T-helper 1 cell treated with Interleukin-12 subunit alpha and Interleukin-12 subunit beta and Interleukin-4 antibody, amounts not matched to agents 30 μg/mL and 1 μg/mL, for 36 hours (primary cell): Measurements from ENCODE around the gene GJC2.
A peak's percentile ranks its signal among the peaks of the same experiment; 100 is the strongest.

Experiments
- H3K27ac Mint-ChIP-seq: one replicate; pipeline ENCODE4 v1.8.0; 2021; ENCODE audit warnings: mild to moderate bottlenecking, mixed read lengths
- H3K27me3 Mint-ChIP-seq: one replicate; pipeline ENCODE4 v1.8.0; 2021; ENCODE audit warnings: low read depth, mixed read lengths
- H3K36me3 Mint-ChIP-seq: one replicate; pipeline ENCODE4 v1.8.0; 2021; ENCODE audit warnings: low read depth, mixed read lengths
- H3K4me1 Mint-ChIP-seq: one replicate; pipeline ENCODE4 v1.8.0; 2021; ENCODE audit warnings: low read depth, mixed read lengths
- H3K4me3 Mint-ChIP-seq: one replicate; pipeline ENCODE4 v1.8.0; 2021; ENCODE audit warnings: mild to moderate bottlenecking, moderate library complexity, mixed read lengths
- H3K9me3 Mint-ChIP-seq: one replicate; pipeline ENCODE4 v1.8.0; 2021; ENCODE audit warnings: mixed read lengths

GJC2 gene

GRCh38 chr1:228134591-228134990 lies 15.1 kb upstream of the GJC2 start:
- H3K4me3 Mint-ChIP-seq = no peak overlapping the region
- H3K9me3 Mint-ChIP-seq = no peaks in the 10 kb centered on the region
- peaks cover 12% of the 10 kb centered on the region for H3K4me1 Mint-ChIP-seq
- H3K27ac Mint-ChIP-seq = no peak overlapping the region
- peaks cover 42% of the 10 kb centered on the region for H3K27me3 Mint-ChIP-seq
- H3K36me3 Mint-ChIP-seq = no peaks in the 10 kb centered on the region

- peaks cover 11% of the 10 kb centered on the region for H3K4me1 Mint-ChIP-seq
- H3K9me3 Mint-ChIP-seq = no peaks in the 10 kb centered on the region
- peaks cover 2% of the 10 kb centered on the region for H3K36me3 Mint-ChIP-seq
- H3K27ac Mint-ChIP-seq = no peak overlapping the region
- H3K27me3 Mint-ChIP-seq = peaks cover 32% of the 10 kb centered on the region
- H3K4me3 Mint-ChIP-seq = no peak overlapping the region
These were observed 12.8 kb upstream of the GJC2 start for GRCh38 chr1:228136901-228137300.

- Mint-ChIP-seq H3K27me3 (peaks cover 27% of the 10 kb centered on the region), H3K36me3 (peaks cover 2% of the 10 kb centered on the region), H3K27ac (peak overlapping the region; percentile 99), H3K9me3 (no peaks in the 10 kb centered on the region), H3K4me1 (peaks cover 26% of the 10 kb centered on the region), H3K4me3 (peak overlapping the region; percentile 99)
These were observed 10.3 kb upstream of the GJC2 start for GRCh38 chr1:228139406-228139930.

- Mint-ChIP-seq H3K36me3 (peaks cover 2% of the 10 kb centered on the region), H3K9me3 (no peaks in the 10 kb centered on the region), H3K4me3 (peak within 1 kb of the TSS; percentile 99), H3K27me3 (peaks cover 20% of the 10 kb centered on the region), H3K27ac (peak within 1 kb of the TSS; percentile 99), H3K4me1 (peaks cover 26% of the 10 kb centered on the region)
These were observed 9.6 kb upstream of the GJC2 start, which contains the start of gene GUK1 for GRCh38 chr1:228139931-228140723. GUK1 (plus strand) TSS chr1:228140279; CDS start chr1:228140303, 24 bp downstream.

- Mint-ChIP-seq H3K4me3 (peak overlapping the region; percentile 99), H3K27me3 (peaks cover 18% of the 10 kb centered on the region), H3K27ac (peak overlapping the region; percentile 98), H3K9me3 (no peaks in the 10 kb centered on the region), H3K4me1 (peaks cover 26% of the 10 kb centered on the region), H3K36me3 (peaks cover 2% of the 10 kb centered on the region)
These were observed 9.0 kb upstream of the GJC2 start for GRCh38 chr1:228140724-228141225.

GRCh38 chr1:228141226-228142044 lies 8.3 kb upstream of the GJC2 start:
- H3K4me1 Mint-ChIP-seq = peaks cover 26% of the 10 kb centered on the region
- H3K4me3 Mint-ChIP-seq = peak overlapping the region; percentile 99
- H3K27ac Mint-ChIP-seq = peak overlapping the region; percentile 98
- H3K36me3 Mint-ChIP-seq = peaks cover 2% of the 10 kb centered on the region
- peaks cover 11% of the 10 kb centered on the region for H3K27me3 Mint-ChIP-seq
- H3K9me3 Mint-ChIP-seq = no peaks in the 10 kb centered on the region

GRCh38 chr1:228142155-228142691 lies 7.5 kb upstream of the GJC2 start:
- Mint-ChIP-seq H3K4me1 (peaks cover 20% of the 10 kb centered on the region), H3K27me3 (peaks cover 4% of the 10 kb centered on the region), H3K27ac (peak overlapping the region; percentile 49), H3K36me3 (peaks cover 2% of the 10 kb centered on the region), H3K9me3 (no peaks in the 10 kb centered on the region), H3K4me3 (peak overlapping the region; percentile 99)

GRCh38 chr1:228142701-228143136 lies 7.0 kb upstream of the GJC2 start:
- H3K9me3 Mint-ChIP-seq = no peaks in the 10 kb centered on the region
- H3K27me3 Mint-ChIP-seq = no peaks in the 10 kb centered on the region
- peaks cover 2% of the 10 kb centered on the region for H3K36me3 Mint-ChIP-seq
- peaks cover 19% of the 10 kb centered on the region for H3K4me1 Mint-ChIP-seq
- H3K4me3 Mint-ChIP-seq = peak overlapping the region; percentile 99
- peak overlapping the region; percentile 36 for H3K27ac Mint-ChIP-seq

GRCh38 chr1:228143480-228144192 lies 6.1 kb upstream of the GJC2 start:
- H3K36me3 Mint-ChIP-seq = peaks cover 2% of the 10 kb centered on the region
- no peaks in the 10 kb centered on the region for H3K27me3 Mint-ChIP-seq
- no peaks in the 10 kb centered on the region for H3K9me3 Mint-ChIP-seq
- peak overlapping the region; percentile 99 for H3K4me3 Mint-ChIP-seq
- H3K4me1 Mint-ChIP-seq = peaks cover 19% of the 10 kb centered on the region
- peak overlapping the region; percentile 57 for H3K27ac Mint-ChIP-seq

- Mint-ChIP-seq H3K27ac (no peak overlapping the region), H3K36me3 (peaks cover 2% of the 10 kb centered on the region), H3K9me3 (no peaks in the 10 kb centered on the region), H3K4me3 (peak overlapping the region; percentile 17), H3K27me3 (no peaks in the 10 kb centered on the region), H3K4me1 (peaks cover 19% of the 10 kb centered on the region)
These were observed 5.3 kb upstream of the GJC2 start for GRCh38 chr1:228144193-228144992.

- peaks cover 2% of the 10 kb centered on the region for H3K36me3 Mint-ChIP-seq
- H3K4me1 Mint-ChIP-seq = peaks cover 17% of the 10 kb centered on the region
- H3K4me3 Mint-ChIP-seq = no peak overlapping the region
- H3K9me3 Mint-ChIP-seq = no peaks in the 10 kb centered on the region
- no peak overlapping the region for H3K27ac Mint-ChIP-seq
- H3K27me3 Mint-ChIP-seq = no peaks in the 10 kb centered on the region
These were observed 4.8 kb upstream of the GJC2 start for GRCh38 chr1:228144993-228145343.

GRCh38 chr1:228145463-228146416 lies 4.0 kb upstream of the GJC2 start:
- H3K4me1 Mint-ChIP-seq = peaks cover 17% of the 10 kb centered on the region
- H3K9me3 Mint-ChIP-seq = no peaks in the 10 kb centered on the region
- no peak overlapping the region for H3K27ac Mint-ChIP-seq
- H3K36me3 Mint-ChIP-seq = peaks cover 2% of the 10 kb centered on the region
- H3K4me3 Mint-ChIP-seq = no peak overlapping the region
- H3K27me3 Mint-ChIP-seq = no peaks in the 10 kb centered on the region
